Activated CD4-positive, alpha-beta T cell treated with anti-CD3 and anti-CD28 coated beads, Interleukin-2, amount 50 U/mL, for 48 hours (primary cell): Measurements from ENCODE around the gene CEP72.

ENCODE experiments used
- DNase-seq, 2 experiments: peaks; one replicate each; pipeline ENCODE4 v3.0.0-alpha.2; 2020

Gene CEP72

GRCh38 chr5:661891-662750 lies 50.0 kb downstream of the CEP72 start:
- no peak for DNase-seq

- no peak for DNase-seq
These were observed 50.8 kb downstream of the CEP72 start for GRCh38 chr5:662751-663435.

GRCh38 chr5:663436-664342 lies 51.5 kb downstream of the CEP72 start:
- no peak for DNase-seq

GRCh38 chr5:664343-664993 lies 52.3 kb downstream of the CEP72 start:
- no peak for DNase-seq

GRCh38 chr5:664994-665360 lies 52.8 kb downstream of the CEP72 start:
- no peak for DNase-seq

- no peak for DNase-seq
These were observed 53.4 kb downstream of the CEP72 start for GRCh38 chr5:665541-665955.

- DNase-seq: no peak
These were observed 54.0 kb downstream of the CEP72 start for GRCh38 chr5:665956-666711.

GRCh38 chr5:666816-667498 lies 54.8 kb downstream of the CEP72 start:
- DNase-seq: no peak

- DNase-seq: no peak
These were observed 56.3 kb downstream of the CEP72 start for GRCh38 chr5:668283-668995.

GRCh38 chr5:669111-669841 lies 57.1 kb downstream of the CEP72 start:
- DNase-seq: peak in 1 of 2 experiments; percentile 41

- no peak for DNase-seq
These were observed 57.8 kb downstream of the CEP72 start for GRCh38 chr5:669842-670395.

- DNase-seq: no peak
These were observed 58.5 kb downstream of the CEP72 start for GRCh38 chr5:670396-671270.

- peak; percentile 70 to 76 for DNase-seq
These were observed 59.6 kb downstream of the CEP72 start for GRCh38 chr5:671459-672328.

- DNase-seq: peak; percentile 55 to 60
These were observed 60.4 kb downstream of the CEP72 start for GRCh38 chr5:672329-673160.

GRCh38 chr5:673161-673830 lies 61.2 kb downstream of the CEP72 start:
- no peak for DNase-seq
